ENCODE results near the gene LRP3.
"Not testable (repeated sequence)": the region's sequence is repeated elsewhere in the genome, so short reads cannot be mapped to it uniquely, and the experiment has no call there.

The LRP3 gene

GRCh38 chr19:33176670-33177416 lies 17.3 kb upstream of the LRP3 start:
- peak; percentile 99 for DNase-seq

GRCh38 chr19:33177417-33177979 lies 16.6 kb upstream of the LRP3 start:
- no peak for DNase-seq

GRCh38 chr19:33186431-33187182 lies 7.5 kb upstream of the LRP3 start:
- DNase-seq, result no peak

- DNase-seq, result no peak
These were observed 7.0 kb upstream of the LRP3 start for GRCh38 chr19:33187183-33187540.

GRCh38 chr19:33189453-33189852 lies 4.7 kb upstream of the LRP3 start:
- no peak for DNase-seq

GRCh38 chr19:33191092-33191491 lies 3.0 kb upstream of the LRP3 start:
- DNase-seq, result not testable (repeated sequence)

- no peak for DNase-seq
These were observed 2.6 kb upstream of the LRP3 start for GRCh38 chr19:33191501-33191900.

GRCh38 chr19:33192010-33192409 lies 2.1 kb upstream of the LRP3 start:
- no peak for DNase-seq

GRCh38 chr19:33193269-33193864 lies 763 bp upstream of the LRP3 start:
- DNase-seq, result no peak

GRCh38 chr19:33194532-33194885 lies 379 bp downstream of the LRP3 start:
- DNase-seq, result no peak

- no peak for DNase-seq
These were observed 935 bp downstream of the LRP3 start for GRCh38 chr19:33194886-33195644.

- no peak for DNase-seq
These were observed 1.7 kb downstream of the LRP3 start for GRCh38 chr19:33195645-33196347.

GRCh38 chr19:33196446-33197193 lies 2.5 kb downstream of the LRP3 start:
- no peak for DNase-seq

- DNase-seq, result no peak
These were observed 3.5 kb downstream of the LRP3 start for GRCh38 chr19:33197591-33198000.

- DNase-seq, result no peak
These were observed 4.0 kb downstream of the LRP3 start for GRCh38 chr19:33198169-33198568.

- no peak for DNase-seq
These were observed 5.5 kb downstream of the LRP3 start for GRCh38 chr19:33199441-33200265.

GRCh38 chr19:33201473-33201872 lies 7.3 kb downstream of the LRP3 start:
- no peak for DNase-seq

GRCh38 chr19:33201886-33202545 lies 7.9 kb downstream of the LRP3 start:
- no peak for DNase-seq

- DNase-seq, result no peak
These were observed 8.7 kb downstream of the LRP3 start for GRCh38 chr19:33202546-33203507.
